KG1 (cell line): Measurements from ENCODE around the gene APOBEC2.

Experiments
- DNase-seq: peaks from one replicate; lab custom pipeline; 2025; lab: John Stamatoyannopoulos, UW

The APOBEC2 gene

DNA sequence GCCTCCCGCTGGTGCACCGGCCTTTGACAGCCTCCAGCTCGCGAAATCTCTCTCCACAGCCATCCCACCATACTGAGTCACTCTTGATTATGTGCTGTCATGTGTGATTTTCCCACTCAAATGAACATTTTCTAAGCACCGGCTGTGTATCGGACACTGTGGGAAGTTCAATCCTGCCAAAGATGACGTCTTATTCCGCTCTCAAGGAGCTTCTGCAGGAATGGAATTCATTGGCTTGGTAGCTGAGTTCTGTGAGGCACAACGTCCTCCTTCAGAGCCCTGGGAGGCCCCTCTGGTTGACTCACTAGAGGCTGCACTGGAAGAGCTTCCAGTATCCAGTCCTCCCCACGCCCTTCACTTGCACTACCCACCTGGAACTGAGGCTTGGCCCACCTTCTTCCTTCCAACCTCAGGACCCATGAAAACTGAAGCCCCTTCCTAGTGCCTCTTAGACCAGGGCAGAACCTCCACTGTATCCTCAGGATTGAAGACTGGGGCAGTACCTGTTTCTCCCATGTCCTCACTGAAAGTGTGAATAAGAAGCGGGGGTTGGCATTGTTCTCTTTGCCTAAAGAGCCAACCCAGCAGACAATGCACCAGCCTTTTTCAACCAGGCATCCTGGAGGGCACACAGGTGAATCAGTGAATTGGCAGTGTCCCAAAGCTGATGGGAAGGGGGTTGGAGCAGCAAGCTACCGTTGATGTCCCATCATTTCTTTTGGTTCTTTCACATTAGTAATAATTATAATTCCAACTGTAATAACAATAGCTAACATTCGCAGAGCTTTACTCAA lies 15.7 kb upstream of the APOBEC2 start:
- no peak for DNase-seq

DNA sequence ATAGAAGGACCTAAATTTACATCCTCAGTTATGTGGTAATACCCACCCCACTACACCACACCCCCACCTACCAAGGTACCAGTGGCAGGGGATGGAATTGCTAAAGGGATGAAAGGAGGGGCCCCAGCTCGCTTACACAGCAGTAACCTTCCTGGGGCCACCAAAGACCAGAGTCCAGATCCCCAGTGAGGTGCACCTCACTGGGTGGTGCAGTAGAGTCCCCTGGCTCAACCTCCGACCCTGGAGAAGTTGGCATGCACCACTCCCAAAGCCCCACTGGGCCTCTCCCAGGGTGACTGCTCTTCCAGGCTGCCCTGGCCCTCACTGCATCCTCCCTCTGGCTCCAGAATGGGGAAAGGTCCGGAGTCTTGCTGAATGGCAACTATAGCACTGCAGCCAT lies 14.8 kb upstream of the APOBEC2 start:
- DNase-seq, result no peak

DNA sequence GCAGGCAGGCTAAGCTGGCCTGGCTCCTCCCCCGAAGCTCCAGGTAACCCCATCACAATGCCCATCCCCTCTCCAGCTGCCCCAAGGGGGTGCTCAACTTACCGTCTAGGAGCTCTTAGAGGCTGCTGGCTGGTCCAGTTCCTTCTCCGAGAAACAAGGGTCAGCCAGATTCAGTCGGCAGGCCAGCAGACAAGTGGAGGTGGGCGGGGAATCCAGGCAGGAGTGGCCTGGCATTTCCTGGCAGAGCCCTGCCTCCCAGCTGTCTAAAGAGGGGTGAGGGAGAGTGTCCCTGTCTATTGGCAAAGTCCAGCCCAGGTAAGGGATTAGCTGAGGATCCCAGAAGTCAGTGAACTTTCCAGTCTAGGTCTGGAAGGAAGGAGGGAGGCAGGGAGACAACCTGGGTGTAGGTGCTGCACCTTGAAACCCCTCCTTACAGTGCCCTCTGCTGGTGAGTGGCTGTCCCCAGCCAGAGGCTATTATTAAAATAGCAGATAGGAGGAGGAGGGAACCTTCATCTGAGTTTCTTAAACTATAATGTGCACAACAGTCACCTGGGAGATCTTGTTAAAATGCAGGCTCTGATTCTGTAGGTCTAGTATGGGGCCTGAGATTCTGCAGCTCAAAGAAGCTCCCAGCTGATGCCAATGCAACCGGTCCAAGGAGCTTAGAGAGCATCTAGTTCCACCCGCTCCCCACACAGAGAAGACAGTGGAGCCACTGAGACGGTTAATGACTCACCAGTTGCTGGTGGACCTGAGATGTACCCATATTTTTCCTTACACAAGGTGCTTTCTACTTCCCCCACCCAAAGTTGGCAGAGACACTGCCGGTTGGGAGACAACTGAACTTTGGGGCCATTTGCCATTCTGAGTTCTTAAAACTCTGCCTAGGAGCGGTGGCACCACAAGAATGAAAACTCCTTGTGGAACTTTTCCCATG lies 13.7 kb upstream of the APOBEC2 start, which contains the start of gene UNC5CL:
UNC5CL (minus strand) TSS at position 162 of the 939 bp plus-strand sequence. CDS start 4,147 bp downstream, outside the sequence.
- DNase-seq, result no peak

DNA sequence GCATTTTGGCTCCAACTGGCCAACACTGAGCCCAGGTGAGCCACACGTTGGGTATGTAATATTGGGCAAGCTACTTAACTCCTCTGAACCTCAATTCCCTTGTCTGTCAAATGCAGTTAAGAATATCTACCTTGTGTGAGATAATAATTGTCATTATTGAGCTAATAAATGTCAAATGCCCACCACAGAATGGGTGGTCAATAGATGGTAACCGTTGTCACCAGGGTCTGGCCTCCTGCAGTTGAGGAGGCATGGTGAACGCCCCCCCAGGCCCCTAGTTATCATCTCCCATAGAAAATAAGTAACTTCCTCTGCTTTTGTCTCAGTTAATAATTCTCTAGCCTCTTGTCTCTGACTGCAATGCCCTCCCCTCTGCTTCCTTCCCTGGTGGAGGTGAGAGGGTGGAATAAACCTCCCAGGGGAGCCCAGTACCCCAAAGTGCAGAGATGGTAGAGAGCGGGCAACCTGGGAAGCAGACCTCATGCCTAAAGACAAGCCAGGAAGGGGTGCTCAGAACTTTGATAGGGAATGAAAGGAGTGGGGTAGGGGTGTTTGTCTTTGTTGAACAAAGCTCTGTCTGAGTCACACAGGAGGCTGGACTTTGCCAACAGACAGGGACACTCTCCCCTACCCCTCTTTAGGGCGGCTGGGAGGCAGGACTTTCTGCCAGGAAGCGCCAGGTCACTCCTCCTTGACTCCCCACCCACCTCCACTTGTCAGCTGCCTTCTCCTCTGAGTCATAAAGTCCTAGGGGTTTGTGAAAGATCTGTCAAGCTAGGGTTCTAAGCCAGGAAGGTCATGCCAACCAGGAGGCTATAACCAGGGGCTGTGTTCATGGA lies 12.7 kb upstream of the APOBEC2 start:
- DNase-seq, result no peak

DNA sequence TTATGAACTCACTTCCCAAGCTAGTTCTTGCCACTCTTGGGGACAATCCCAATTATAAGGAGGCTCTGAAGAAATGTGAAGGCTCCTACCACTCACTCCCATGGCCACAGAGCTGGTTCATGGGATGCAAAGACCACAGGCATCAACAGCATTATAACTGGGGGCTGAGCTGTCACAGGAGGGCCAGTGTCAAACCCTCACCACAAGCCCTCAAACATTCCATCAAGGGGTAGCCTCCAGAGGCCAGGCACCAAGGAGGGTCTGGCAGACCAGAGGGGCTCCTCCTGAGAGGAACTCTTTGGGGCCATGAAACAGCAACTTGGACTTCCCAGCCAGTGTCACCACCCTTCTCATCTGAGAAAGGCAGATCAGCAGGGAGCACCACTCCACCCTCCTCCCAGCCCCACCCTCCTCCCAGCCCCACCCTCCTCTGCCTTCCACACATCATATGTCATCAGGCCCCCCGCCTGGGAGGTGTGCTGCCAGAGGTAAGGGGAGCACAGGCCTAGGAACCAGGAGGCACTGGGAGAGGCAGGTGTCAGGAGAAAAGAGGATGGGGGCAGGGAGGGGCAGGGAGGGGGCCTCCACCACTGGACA lies 12.0 kb upstream of the APOBEC2 start:
- no peak for DNase-seq

DNA sequence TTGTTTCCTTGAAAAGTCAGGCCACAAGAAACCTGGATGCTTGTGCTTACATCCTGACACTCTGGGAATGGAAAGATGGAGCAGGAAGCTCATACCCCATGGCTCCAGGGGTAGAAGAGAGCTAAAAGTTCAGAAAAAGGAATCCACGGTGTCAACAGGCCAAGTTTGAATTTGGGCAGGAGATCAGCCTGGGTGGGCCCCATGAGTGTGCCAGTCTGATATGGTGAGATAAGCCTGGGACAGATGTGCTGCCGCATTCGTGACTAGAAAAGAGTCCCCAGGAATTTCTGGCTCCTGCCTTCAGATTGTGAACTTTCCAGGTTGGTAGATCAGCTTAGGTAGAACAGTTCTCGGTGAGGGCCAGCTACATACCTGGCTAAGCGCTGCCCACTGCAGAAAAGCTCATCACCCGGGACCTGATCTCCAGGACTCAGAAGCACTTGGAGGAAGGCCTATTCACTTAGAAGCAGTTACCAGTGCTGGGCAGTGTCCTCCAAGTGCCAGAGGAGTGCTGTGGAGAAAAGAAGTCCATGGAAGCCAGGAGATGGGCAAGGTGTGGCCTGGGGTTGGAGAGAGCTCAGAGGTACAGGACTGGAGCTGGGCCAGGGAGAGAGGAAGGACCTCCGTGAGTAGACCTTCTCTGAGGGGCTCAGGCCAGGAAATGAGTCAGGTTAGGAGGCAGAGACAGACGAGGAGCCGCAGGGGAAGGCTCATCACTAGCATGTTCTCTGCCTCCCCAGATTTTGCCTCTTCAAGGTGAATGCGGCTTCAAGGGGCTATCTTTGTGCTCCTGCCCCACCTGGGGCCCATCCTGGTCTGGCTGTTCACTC lies 10.6 kb upstream of the APOBEC2 start, which contains the start of gene TSPO2:
TSPO2 (plus strand) TSS at position 242 of the 830 bp plus-strand sequence; CDS start at position 761, 519 bp downstream.
- DNase-seq, result no peak

DNA sequence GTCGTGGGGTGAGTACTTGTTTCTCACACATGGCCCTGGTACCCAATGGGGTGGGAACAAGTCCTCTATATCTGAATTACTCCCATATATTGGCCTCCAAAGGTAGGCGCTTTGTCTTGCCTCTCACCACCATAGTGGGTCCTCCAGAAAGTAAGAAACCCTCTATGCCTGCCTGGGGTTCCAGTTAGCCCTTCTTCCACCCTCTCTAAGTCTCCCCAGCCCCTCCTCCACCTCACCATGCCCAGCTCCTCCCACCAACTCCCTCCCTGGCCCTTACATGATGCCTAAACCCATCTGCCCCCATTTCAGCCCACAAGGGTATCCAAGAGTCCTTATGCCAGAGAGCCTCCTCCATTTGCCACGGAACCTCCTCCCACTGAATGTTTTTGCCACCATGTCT lies 9.9 kb upstream of the APOBEC2 start:
- no peak for DNase-seq

GRCh38 chr6:41045664-41046063 lies 7.3 kb upstream of the APOBEC2 start:
- no peak for DNase-seq

GRCh38 chr6:41046084-41046483 lies 6.9 kb upstream of the APOBEC2 start:
- DNase-seq, result no peak

GRCh38 chr6:41047306-41047705 lies 5.7 kb upstream of the APOBEC2 start:
- DNase-seq, result no peak

GRCh38 chr6:41047745-41048732 lies 5.0 kb upstream of the APOBEC2 start:
- DNase-seq, result no peak

- no peak for DNase-seq
These were observed 3.5 kb upstream of the APOBEC2 start for GRCh38 chr6:41049521-41049920.

GRCh38 chr6:41049955-41050354 lies 3.0 kb upstream of the APOBEC2 start:
- DNase-seq, result no peak

DNA sequence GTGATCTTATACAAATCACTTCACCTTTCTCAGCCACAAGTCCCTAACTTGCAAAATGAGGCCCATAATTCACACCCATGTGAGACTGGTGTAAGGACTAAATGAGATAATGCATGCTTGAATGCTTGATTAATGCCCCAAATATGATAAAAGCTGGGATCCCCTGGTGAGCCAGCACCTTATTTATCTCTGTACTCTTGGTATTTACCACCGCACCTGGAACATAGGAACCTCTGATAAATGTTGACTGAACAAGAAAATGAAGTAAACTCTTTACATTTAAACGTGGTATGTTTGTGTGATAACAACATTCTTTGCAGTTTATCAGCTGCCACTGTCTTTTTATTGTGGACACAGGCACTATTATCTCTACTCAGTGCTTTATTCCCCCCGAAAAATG lies 2.5 kb upstream of the APOBEC2 start:
- no peak for DNase-seq

GRCh38 chr6:41051873-41052272 lies 1.1 kb upstream of the APOBEC2 start:
- no peak for DNase-seq

DNA sequence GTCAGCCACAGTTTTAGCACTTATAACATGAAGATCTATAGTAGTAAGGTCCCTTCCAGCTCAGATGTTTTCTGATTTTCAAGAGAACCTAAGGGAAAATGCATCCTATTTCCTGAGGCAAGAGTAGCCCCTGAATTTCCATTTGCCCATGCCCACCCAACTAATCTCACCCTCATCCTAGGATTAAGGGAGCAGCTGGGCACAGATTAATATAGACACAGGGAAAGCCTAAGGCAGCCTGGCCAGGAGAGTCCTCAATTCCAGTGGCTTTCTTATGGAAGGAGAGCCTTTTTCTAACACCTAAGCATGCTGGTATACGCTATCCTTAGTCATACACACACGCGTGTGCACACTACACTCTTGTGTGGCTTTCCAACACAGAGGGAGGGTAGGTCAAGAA lies 1.5 kb downstream of the APOBEC2 start:
- no peak for DNase-seq

- no peak for DNase-seq
These were observed 2.1 kb downstream of the APOBEC2 start for GRCh38 chr6:41055149-41055548.

GRCh38 chr6:41056768-41057490 lies 3.9 kb downstream of the APOBEC2 start:
- no peak for DNase-seq

- DNase-seq, result no peak
These were observed 5.8 kb downstream of the APOBEC2 start for GRCh38 chr6:41058783-41059181.
